Mononuclear cell (primary cell): ENCODE data around the gene FAM185A. TPM values are rescaled to one million over a fixed set of nuclear protein-coding genes. Genes with fewer than 3 reads are reported as not detected.
"Not testable (repeated sequence)": the region's sequence is repeated elsewhere in the genome, so short reads cannot be mapped to it uniquely, and the experiment has no call there.

Experiments
- H3K27me3 ChIP-seq: 2 replicates; pipeline ENCODE4 v1.6.0; 2011; ENCODE audit warnings: low read length, control low read depth; ENCODE audit not compliant: insufficient read depth
- H3K4me1 ChIP-seq: 2 replicates; pipeline ENCODE4 v1.5.1; 2011; ENCODE audit warnings: mild to moderate bottlenecking, low read length, control low read depth; ENCODE audit not compliant: insufficient read depth
- H3K4me3 ChIP-seq: 2 replicates; pipeline ENCODE4 v1.5.1; 2011; ENCODE audit warnings: mild to moderate bottlenecking, low read length, moderate library complexity
- H3K9me3 ChIP-seq: 2 replicates; pipeline ENCODE4 v1.5.1; 2011; ENCODE audit warnings: low read depth, mild to moderate bottlenecking, control low read depth, low read length
- total RNA-seq: library from RNA; depleted of rRNA; stranded (reverse); fragments of >200 nt; gene quantifications from one replicate; pipeline ENCODE4 v1.2.3, GENCODE V29; 2012

Gene FAM185A
- total RNA-seq, 1 donor, result 4.1 TPM

DNA sequence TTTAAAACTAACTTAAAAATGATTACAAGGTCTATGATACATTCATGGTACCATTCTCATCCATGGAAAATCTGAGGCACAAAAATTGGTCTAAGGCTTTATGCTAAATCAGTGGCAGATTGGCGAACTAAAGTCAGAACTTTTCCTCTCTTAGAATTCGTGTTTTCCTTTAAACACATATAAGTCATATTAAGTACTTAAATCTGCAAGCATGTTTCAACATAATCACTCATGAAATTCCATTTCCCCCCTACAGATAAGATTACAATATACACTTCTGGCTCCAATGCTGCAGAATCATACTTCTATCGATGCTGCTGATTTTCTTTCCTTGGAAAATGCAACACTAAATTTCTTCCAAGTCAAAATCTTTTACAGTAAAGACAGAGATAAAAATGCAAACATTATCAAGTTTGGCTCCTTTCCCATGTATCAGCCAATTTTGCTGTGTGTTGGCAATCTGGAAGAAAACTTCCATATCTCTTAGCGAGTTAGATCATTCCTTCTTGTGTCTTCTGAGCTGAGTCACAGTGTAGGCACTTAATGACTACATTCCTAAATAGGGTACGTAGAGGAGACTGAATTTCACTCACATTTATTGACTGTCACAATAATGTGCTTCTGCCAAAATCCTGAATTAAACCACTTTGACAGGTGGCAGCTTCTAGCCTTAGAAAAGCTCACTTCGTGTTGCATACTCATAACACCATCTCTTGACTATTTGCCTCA, 87.6 kb downstream of the FAM185A start:
- Histone ChIP-seq H3K4me3 (no peak overlapping the region), H3K4me1 (no peaks in the 10 kb centered on the region), H3K27me3 (no peaks in the 10 kb centered on the region), H3K9me3 (no peaks in the 10 kb centered on the region)

- H3K27me3 ChIP-seq, result no peaks in the 10 kb centered on the region
- H3K9me3 ChIP-seq, result no peaks in the 10 kb centered on the region
- no peaks in the 10 kb centered on the region for H3K4me1 ChIP-seq
- no peak overlapping the region for H3K4me3 ChIP-seq
Measured at GRCh38 chr7:102836977-102837376, 88.2 kb downstream of the FAM185A start.

DNA sequence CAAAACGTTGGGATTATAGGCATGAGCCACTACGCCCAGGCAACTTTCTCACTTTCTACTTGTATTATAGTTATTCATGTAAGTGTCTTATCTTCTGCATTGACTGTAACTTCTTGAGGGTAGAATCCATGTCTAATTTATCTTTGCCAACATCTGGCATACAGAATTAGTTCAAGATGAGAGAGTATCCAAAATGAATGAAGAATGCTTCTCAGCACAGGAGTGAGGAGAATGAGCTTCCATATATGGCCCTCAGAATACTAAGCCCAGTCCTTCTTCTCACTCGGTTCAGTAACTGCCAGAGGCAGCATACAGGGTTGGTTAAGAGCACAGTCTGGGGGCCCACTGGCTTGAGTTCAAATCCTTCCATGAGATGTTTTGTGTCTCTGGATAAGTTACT, 89.0 kb downstream of the FAM185A start:
- Histone ChIP-seq H3K4me1 (no peaks in the 10 kb centered on the region), H3K4me3 (no peak overlapping the region), H3K27me3 (no peaks in the 10 kb centered on the region), H3K9me3 (no peaks in the 10 kb centered on the region)

GRCh38 chr7:102838572-102839101, 89.8 kb downstream of the FAM185A start:
- H3K27me3 ChIP-seq, H3K4me3 ChIP-seq, H3K4me1 ChIP-seq, H3K9me3 ChIP-seq: not testable (repeated sequence)

GRCh38 chr7:102840404-102840803, 91.6 kb downstream of the FAM185A start:
- Histone ChIP-seq H3K4me3 (no peak overlapping the region), H3K27me3 (no peaks in the 10 kb centered on the region), H3K4me1 (no peaks in the 10 kb centered on the region), H3K9me3 (no peaks in the 10 kb centered on the region)

DNA sequence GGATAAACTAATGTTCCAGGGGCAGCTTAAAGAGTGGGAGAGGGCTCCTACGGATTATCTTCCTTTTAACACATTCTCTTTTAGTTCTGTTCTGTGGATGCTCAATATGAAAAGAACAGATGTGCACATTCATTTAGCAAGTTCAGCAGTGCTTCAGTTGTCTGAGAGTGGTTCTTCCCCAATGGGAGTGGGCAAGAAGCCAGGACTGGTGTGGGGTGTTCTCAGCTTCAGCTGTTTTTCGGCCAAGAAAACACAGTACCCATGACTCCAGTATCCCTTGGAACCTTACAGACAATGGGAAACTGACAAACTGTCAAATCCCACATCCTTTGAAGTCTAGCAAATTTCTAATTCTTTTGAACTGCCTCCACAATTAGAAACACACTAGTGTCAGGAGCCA, 92.5 kb downstream of the FAM185A start:
- H3K9me3 ChIP-seq, result no peaks in the 10 kb centered on the region
- H3K4me1 ChIP-seq, result no peaks in the 10 kb centered on the region
- H3K27me3 ChIP-seq, result no peaks in the 10 kb centered on the region

DNA sequence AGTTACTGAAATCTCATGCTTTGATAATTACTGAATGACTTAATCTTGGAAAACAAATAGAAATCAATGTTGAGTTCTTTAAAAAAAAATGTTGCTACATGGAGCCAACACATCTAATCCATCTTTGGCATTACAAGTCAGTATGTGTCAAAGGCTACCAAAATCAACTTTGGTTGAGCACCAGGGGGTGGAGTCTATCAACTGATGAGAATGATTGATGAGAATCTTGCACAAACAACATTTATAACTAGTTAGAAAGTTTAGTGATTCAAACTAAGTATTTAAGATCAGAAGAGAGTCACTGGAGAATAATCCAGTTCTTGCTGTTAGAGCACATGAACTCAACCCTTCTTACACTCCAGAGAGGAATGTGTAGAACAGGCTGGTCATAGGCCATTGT, 93.5 kb downstream of the FAM185A start:
- Histone ChIP-seq H3K4me3 (no peak overlapping the region), H3K4me1 (no peaks in the 10 kb centered on the region), H3K9me3 (no peaks in the 10 kb centered on the region), H3K27me3 (no peaks in the 10 kb centered on the region)

More for the DNA sequence above, 92.5 kb downstream of the FAM185A start:
- H3K4me3 ChIP-seq, result no peak overlapping the region

DNA sequence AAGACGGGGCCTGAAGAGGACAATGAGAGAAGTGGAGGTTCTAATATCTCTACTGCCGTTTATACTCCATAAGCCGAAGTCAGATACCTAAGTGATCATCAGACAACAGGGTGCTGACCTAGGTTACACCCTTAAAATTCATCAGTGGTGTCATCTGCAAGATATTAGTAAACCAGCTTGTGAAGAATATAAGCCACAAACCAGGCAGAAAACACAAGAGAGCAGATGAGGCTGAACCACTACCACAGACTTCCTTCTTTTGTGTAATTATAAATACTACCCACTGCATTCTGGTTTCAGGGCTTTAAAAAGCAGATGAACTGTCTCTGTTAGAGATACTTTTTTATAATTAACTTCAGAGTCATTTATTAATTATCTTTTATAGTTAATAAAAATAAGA, 95.1 kb downstream of the FAM185A start:
- Histone ChIP-seq H3K4me3 (no peak overlapping the region), H3K27me3 (no peaks in the 10 kb centered on the region), H3K9me3 (no peaks in the 10 kb centered on the region), H3K4me1 (no peaks in the 10 kb centered on the region)

DNA sequence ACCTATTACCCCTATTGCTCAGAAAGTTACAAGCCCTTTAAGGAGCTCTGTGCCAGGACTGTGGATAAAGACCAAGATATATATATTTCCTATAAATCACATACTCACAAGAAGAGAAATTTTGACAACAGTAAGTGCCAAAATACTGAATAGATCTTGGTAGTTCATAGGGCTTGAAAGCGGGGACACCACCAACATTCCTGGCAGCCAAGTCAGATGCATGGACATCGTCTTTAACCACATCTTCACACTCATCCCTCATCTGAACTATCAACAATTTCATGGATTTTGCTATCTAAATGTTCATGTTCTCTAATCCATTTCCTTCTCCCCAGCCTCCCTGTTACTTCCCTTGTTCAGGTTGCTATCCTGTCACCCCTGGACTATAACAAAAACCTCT, 96.5 kb downstream of the FAM185A start:
- H3K9me3 ChIP-seq, result no peaks in the 10 kb centered on the region
- no peak overlapping the region for H3K4me3 ChIP-seq
- H3K27me3 ChIP-seq, result no peaks in the 10 kb centered on the region
- H3K4me1 ChIP-seq, result no peaks in the 10 kb centered on the region

- Histone ChIP-seq H3K4me1 (no peaks in the 10 kb centered on the region), H3K27me3 (no peaks in the 10 kb centered on the region), H3K4me3 (no peak overlapping the region), H3K9me3 (no peaks in the 10 kb centered on the region)
Measured at GRCh38 chr7:102849079-102849478, 100.3 kb downstream of the FAM185A start.

DNA sequence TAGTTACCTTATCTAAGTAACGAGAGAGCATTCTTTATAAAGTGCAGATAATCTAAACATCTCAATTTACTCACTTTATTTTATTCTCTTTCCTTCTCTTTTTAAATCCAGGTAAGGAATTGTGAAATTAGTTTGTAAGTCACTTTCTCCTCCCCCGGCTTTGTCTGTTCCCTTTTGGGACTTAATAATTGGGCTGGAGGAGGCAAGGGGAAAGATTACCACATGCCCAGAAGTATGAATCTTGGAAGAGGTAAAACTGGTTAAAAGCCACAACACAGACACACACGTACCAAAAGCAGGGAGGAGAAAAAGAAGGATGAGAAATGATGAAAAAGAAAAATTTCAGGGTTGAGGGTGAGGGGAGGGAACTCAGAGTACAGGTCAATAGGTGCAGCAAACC, 100.7 kb downstream of the FAM185A start:
- Histone ChIP-seq H3K27me3 (no peaks in the 10 kb centered on the region), H3K4me3 (no peak overlapping the region)

GRCh38 chr7:102856036-102856435, 107.2 kb downstream of the FAM185A start:
- Histone ChIP-seq H3K4me1 (no peaks in the 10 kb centered on the region), H3K27me3 (no peaks in the 10 kb centered on the region), H3K9me3 (no peaks in the 10 kb centered on the region), H3K4me3 (no peak overlapping the region)

More for the DNA sequence above, 100.7 kb downstream of the FAM185A start:
- H3K9me3 ChIP-seq, result no peaks in the 10 kb centered on the region
- no peaks in the 10 kb centered on the region for H3K4me1 ChIP-seq

Other genes starting within 250 kb of the FAM185A start
- gene RASA4B, start 231.2 kb upstream of the FAM185A start, total RNA-seq, result 9.3 TPM
- gene UPK3BL2, start 205.3 kb upstream of the FAM185A start, total RNA-seq, result 15.0 TPM
- 0.21 TPM for gene SPDYE2, start 197.8 kb upstream of the FAM185A start, total RNA-seq
- gene POLR2J3, start 176.4 kb upstream of the FAM185A start, total RNA-seq, result 115 TPM
- gene RASA4, start 132.2 kb upstream of the FAM185A start, total RNA-seq, result 52.6 TPM
- gene UPK3BL1, start 106.2 kb upstream of the FAM185A start, total RNA-seq, result 7.5 TPM
- gene SPDYE2B, start 98.7 kb upstream of the FAM185A start, total RNA-seq, result 0.21 TPM
- 7.9 TPM for gene POLR2J2, start 77.3 kb upstream of the FAM185A start, total RNA-seq
- 0.10 TPM for gene LRRC17, start 164.0 kb downstream of the FAM185A start, total RNA-seq